Measurements from ENCODE around the gene NRCAM.
"Not testable (repeated sequence)": the region's sequence is repeated elsewhere in the genome, so short reads cannot be mapped to it uniquely, and the experiment has no call there.

The NRCAM gene

GRCh38 chr7:108479118-108479517, 22.9 kb upstream of the NRCAM start:
- DNase-seq (ENCODE audit: low read depth), result no peak
- no peak overlapping the region for H3K4me3 ChIP-seq (replicated peaks; ENCODE audit: low read depth, low read length)
- TF ChIP-seq CTCF (IDR thresholded peaks at IDR 0.05; ENCODE audit: low read length, missing control alignments), result no peak

GRCh38 chr7:108468246-108468645, 12.0 kb upstream of the NRCAM start:
- H3K4me3 ChIP-seq (replicated peaks; ENCODE audit: low read depth, low read length), result no peak overlapping the region
- no peak for TF ChIP-seq CTCF (IDR thresholded peaks at IDR 0.05; ENCODE audit: low read length, missing control alignments)
- DNase-seq (ENCODE audit: low read depth), result no peak

GRCh38 chr7:108467391-108467790, 11.2 kb upstream of the NRCAM start:
- no peak overlapping the region for H3K4me3 ChIP-seq (replicated peaks; ENCODE audit: low read depth, low read length)
- no peak for TF ChIP-seq CTCF (IDR thresholded peaks at IDR 0.05; ENCODE audit: low read length, missing control alignments)
- DNase-seq (ENCODE audit: low read depth), result no peak

- DNase-seq (ENCODE audit: low read depth); H3K4me3 ChIP-seq (replicated peaks; ENCODE audit: low read depth, low read length): not testable (repeated sequence)
These were observed 10.1 kb upstream of the NRCAM start for GRCh38 chr7:108466322-108466721.

- no peak for DNase-seq (ENCODE audit: low read depth)
- H3K4me3 ChIP-seq (replicated peaks; ENCODE audit: low read depth, low read length), result no peak overlapping the region
- no peak for TF ChIP-seq CTCF (IDR thresholded peaks at IDR 0.05; ENCODE audit: low read length, missing control alignments)
These were observed 8.5 kb upstream of the NRCAM start for GRCh38 chr7:108464743-108465142.

- no peak for DNase-seq (ENCODE audit: low read depth)
- TF ChIP-seq CTCF (IDR thresholded peaks at IDR 0.05; ENCODE audit: low read length, missing control alignments), result no peak
- no peak overlapping the region for H3K4me3 ChIP-seq (replicated peaks; ENCODE audit: low read depth, low read length)
These were observed 7.4 kb upstream of the NRCAM start for GRCh38 chr7:108463613-108464012.

- no peak for TF ChIP-seq CTCF (IDR thresholded peaks at IDR 0.05; ENCODE audit: low read length, missing control alignments)
- DNase-seq (ENCODE audit: low read depth), result peak; percentile 53
- H3K4me3 ChIP-seq (replicated peaks; ENCODE audit: low read depth, low read length), result no peak overlapping the region
These were observed 5.6 kb upstream of the NRCAM start for GRCh38 chr7:108461840-108462239.

- no peak for DNase-seq (ENCODE audit: low read depth)
- H3K4me3 ChIP-seq (replicated peaks; ENCODE audit: low read depth, low read length), result no peak overlapping the region
- TF ChIP-seq CTCF (IDR thresholded peaks at IDR 0.05; ENCODE audit: low read length, missing control alignments), result no peak
These were observed 4.7 kb upstream of the NRCAM start for GRCh38 chr7:108460964-108461363.

Measured in fibroblast of pulmonary artery (primary cell).